HG03565 (cell line): ENCODE measurements around the gene RCBTB1.

ENCODE experiments used
- ATAC-seq: cut with Tn5 transposase; IDR thresholded peaks from one replicate; pipeline ENCODE4 v1.9.1; 2021; ENCODE audit warnings: mild to moderate bottlenecking, moderate library complexity; ENCODE audit not compliant: unreplicated experiment

RCBTB1 gene

DNA sequence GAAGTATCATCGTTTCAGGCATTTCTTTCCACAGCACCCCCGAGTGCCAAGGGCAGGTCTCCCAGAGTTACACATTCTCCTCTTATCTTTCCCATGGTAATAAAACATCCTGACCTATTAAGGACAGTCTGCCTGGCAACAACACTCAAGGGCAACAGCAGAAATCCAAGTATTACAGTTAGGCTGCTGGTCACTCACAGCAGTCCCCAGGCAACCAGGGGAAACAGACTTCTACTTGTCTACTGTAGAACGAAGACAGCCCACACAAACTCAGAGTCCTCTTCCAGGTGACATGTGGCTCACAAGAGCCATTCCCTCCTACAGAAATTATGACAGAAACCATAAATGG lies 24.3 kb downstream of the RCBTB1 start:
- ATAC-seq: no peak

DNA sequence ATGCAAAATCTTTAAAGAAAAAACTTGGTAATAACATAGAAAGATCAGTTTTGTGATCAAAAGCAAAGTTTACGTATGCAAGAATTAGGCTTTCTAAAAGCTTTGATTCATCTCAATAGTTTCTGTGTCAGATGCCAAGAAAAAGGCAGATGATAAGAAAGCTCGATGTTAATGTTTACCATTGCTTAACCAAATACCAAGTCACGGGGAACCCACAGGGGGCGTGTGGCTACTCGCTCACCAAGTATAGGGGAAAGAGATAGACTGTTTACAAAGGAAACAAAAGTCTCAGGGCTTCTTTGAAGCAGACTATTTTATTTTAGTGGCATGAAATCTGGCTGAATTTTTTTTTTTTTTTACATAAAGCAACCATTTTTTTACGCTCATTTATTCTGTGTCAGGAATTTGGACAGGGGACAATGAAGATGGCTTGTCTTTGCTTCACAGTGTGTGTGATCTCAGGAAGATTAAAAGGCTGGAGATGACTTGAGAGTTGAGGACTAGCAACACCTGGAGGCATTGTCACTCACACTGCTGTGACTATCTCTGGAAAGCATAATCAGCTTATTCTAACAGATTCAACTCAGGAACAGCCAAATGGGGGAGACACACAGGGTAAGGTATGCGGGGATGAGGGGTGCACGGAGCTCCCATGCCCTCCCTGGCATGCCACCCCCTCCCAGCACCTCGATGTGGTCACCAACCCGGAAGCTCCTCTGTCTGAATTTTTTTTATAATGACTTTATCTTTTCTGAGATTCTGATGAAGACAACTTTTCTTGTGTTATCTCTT lies 24.9 kb downstream of the RCBTB1 start:
- ATAC-seq: no peak

GRCh38 chr13:49559006-49559405 lies 26.4 kb downstream of the RCBTB1 start:
- no peak for ATAC-seq

GRCh38 chr13:49554387-49554786 lies 31.0 kb downstream of the RCBTB1 start:
- ATAC-seq: no peak

DNA sequence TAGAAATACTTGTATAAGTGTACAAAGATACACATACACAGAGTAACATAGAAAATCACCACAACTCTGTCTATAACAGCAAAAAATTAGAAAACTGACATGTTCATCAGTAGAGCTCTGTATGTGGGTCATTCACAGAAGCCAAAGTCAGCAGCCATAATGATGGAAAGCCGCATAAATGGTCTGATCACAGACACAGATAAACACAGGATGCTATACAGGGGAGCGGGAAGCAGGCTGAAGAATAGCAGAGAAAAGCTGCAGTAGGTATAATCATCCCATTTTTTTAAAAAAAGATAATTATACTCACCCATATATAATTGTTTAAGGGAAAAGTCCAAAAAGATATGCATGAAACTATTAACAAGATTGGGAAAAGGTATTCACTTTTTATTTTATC lies 31.5 kb downstream of the RCBTB1 start:
- no peak for ATAC-seq

DNA sequence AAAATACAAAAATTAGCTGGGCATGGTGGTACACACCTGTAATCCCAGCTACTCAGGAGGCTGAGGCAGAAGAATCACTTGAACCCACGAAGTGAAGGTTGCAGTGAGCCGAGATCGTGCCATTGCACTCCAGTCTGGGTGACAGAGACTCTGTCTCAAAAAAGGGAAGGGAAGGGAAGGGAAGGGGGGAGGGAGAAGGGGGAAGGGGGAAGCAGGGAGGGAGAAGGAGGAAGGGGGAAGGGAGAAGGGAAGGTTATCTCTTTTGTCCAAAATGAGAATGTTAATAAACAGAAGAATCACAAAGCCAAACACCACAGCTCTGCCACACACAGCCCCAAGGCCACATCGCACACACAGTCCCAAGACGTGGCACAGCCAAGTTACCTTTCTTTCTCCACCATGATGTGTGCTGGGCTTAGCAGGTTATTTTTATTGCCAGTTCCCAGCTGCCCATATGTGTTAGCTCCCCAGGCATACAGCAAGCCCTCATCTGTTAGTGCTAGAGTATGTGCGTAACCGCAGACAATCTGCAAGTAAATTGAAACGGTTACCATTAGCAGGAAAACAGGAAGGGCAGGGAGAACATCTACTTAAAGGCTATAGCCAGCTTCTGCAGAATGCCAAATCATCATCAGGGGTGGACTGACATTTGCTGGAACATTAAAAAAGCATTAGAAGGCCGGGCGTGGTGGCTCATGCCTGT lies 34.3 kb downstream of the RCBTB1 start:
- ATAC-seq: no peak

DNA sequence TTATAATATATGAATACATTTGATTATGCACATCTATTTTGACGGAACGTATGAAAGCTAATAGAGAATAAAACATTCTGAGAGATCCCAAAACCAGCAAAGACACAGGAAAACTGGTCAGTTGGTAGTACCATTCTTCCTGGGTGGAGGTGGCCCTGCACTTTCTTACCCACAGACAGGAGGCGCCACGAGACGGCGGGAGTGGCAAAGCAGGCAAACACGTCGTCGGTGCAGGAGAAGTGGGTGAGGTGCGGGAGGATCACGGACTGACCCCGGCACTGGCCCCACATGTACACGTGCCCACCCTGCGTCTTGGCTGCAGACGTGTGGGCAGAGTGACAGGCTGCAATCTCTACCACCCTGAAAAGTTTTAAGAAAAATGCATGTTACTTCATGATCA lies 36.1 kb downstream of the RCBTB1 start:
- no peak for ATAC-seq

DNA sequence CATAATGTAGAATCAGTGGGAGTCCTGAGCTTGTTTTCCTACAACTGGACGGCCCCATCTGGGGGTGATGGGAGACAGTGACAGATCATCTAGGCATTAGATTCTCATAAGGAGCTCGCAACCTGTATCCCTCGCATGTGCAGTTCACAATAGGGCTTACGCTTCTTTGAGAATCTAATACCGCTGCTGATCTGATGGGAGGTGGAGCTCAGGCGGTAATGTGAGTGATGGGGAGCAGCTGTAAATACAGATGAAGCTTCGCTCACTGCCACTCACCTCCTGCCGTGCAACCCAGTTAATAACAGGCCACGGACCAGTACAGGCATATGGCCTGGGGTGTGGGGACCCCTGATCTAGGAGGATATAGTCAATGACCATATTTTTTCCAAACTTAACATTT lies 38.8 kb downstream of the RCBTB1 start:
- ATAC-seq: no peak

GRCh38 chr13:49545661-49546060 lies 39.7 kb downstream of the RCBTB1 start:
- ATAC-seq: no peak

GRCh38 chr13:49543656-49544055 lies 41.7 kb downstream of the RCBTB1 start:
- no peak for ATAC-seq

DNA sequence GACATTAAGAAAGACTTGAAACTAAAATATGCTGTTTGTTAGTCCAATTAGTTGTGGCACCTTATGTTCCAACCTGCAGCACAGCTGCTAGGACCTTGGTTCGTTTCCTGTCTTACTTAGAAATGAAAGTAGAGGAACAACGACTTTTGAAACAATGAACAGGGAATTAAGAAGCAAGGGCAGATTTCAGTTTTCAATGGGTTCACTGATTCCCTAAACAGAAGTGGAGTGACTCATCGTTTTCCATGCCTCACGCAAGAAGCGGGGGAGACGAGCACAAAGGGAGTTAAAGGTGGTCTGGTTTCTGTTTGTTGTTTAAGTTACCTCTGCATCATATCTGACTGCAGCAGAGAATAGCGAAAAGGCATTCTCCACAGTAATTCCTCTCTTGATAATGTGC lies 44.8 kb downstream of the RCBTB1 start:
- ATAC-seq: no peak

- ATAC-seq: no peak
These were observed 45.6 kb downstream of the RCBTB1 start for GRCh38 chr13:49539746-49540145.

GRCh38 chr13:49539313-49539712 lies 46.0 kb downstream of the RCBTB1 start:
- no peak for ATAC-seq

DNA sequence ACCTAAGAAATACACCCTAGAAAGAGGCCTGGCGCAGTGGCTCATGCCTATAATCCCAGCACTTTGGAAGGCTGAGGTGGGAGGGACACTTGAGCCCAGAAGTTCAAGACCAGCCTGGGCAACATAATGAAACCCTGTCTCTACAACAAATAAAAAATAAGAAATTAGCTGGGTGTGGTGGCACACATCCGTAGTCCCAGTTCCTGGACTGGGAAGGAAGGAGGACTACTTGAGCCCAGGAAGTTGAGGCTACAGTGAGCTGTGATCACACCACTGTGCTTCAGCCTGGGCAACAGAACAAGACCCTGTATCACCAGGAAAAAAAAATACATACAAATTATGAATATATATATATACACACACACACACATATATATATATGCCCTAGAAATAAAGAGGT lies 47.0 kb downstream of the RCBTB1 start:
- ATAC-seq: no peak

GRCh38 chr13:49536144-49536873 lies 49.0 kb downstream of the RCBTB1 start:
- no peak for ATAC-seq

DNA sequence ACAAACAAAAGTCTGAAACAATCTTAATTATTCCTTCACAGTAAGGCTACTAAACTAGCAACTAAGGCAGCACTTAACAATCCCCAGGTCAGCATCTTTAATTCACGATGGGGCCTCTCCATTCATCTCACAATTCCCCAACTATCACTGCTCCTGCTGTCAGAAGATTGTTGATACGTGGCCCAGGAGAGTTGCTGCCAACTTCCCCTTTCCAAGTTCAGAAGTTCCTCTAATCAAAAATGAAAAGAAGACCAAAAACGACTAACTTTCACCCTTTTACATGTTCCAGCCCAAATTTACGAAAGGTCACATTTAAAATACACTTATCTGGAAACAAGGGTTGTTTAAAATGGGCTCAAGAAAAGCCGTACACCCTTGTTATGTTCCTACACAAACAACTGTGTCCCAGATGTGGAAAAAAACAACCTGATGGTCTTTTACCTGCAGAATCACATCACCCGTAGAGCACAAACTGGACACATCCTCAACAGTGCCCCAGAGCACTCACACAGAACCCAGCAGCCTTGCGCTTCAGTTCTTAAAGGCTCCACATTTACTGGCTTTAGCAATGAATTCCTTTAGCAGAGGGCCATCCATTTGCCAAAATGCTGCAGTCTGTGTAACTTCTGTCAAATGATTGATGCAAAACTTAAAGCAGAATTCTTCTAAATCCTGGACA lies 51.6 kb downstream of the RCBTB1 start:
- no peak for ATAC-seq

- no peak for ATAC-seq
These were observed 52.3 kb downstream of the RCBTB1 start for GRCh38 chr13:49533011-49533410.

DNA sequence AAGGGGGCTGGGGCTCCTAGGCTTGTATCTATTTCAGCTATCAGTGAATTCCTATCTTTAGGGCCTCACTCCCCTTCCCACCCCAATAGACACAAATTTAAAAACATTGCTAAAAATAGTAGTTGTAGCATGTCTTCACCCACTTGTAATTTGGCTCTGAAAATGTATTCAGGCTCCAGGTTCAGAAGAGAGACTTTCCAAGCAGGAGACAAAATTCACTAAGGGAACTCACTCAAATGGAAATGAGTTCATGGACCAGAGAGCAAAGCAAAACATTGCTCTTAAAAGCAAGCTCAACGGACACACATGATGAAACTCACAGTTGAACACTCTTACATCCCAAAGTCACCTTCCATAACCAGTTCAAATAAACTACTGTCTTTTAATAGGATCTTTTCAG lies 52.8 kb downstream of the RCBTB1 start:
- ATAC-seq: no peak

DNA sequence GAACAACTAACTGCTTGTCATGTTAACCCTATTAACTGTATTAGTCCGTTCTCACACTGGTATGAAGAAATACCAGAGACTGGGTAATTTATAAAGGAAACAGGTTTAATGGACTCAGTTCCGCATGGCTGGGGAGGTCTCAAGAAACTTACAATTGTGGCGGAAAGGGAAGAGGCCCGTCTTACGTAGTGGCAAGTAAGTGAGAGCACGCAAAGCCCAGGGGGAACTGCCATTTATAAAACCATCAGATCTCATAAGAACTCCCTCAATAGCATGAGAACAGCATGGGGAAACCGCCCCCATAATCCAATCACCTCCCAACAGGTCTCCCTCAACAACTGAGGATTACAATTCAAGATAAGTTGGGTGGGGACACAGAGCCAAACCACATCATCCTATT lies 54.9 kb downstream of the RCBTB1 start:
- ATAC-seq: peak; percentile 41

DNA sequence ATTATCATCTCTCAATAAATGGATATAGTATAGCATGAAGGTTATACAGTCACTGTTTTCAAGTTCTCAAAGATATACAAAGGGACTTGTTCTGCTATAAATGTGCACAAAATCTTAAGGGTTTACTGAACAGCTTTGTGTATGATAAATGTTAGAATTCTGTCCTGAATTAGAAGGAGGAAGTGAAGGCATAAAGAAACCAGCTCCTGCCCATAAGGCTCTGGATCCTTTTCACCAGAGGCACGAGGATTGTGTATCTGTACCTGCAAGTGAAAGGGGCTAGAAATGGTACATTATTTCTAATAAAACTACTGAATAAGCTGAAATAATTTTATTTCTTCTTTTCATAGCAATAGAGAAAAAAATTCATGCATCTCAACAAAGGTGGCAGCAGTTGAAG lies 57.2 kb downstream of the RCBTB1 start:
- ATAC-seq: no peak

GRCh38 chr13:49527123-49527522 lies 58.2 kb downstream of the RCBTB1 start:
- no peak for ATAC-seq
